Measurements from ENCODE around the gene SCNN1B.

GRCh38 chr16:23304620-23305019 is 2.5 kb downstream of the SCNN1B start:
- TF ChIP-seq POLR2AphosphoS5 (IDR thresholded peaks at IDR 0.05; ENCODE audit: low read depth) (no peak), CTCF (IDR thresholded peaks at IDR 0.05; ENCODE audit: insufficient read depth, low read length) (no peak), GABPA (IDR thresholded peaks at IDR 0.05; ENCODE audit: low read depth) (no peak), REST (IDR thresholded peaks at IDR 0.05; ENCODE audit: insufficient replicate concordance, low read depth) (no peak), SPI1 (IDR thresholded peaks at IDR 0.05; ENCODE audit: borderline replicate concordance, low read depth) (no peak)
